ENCODE measurements around the gene CCDC85C.

DNA sequence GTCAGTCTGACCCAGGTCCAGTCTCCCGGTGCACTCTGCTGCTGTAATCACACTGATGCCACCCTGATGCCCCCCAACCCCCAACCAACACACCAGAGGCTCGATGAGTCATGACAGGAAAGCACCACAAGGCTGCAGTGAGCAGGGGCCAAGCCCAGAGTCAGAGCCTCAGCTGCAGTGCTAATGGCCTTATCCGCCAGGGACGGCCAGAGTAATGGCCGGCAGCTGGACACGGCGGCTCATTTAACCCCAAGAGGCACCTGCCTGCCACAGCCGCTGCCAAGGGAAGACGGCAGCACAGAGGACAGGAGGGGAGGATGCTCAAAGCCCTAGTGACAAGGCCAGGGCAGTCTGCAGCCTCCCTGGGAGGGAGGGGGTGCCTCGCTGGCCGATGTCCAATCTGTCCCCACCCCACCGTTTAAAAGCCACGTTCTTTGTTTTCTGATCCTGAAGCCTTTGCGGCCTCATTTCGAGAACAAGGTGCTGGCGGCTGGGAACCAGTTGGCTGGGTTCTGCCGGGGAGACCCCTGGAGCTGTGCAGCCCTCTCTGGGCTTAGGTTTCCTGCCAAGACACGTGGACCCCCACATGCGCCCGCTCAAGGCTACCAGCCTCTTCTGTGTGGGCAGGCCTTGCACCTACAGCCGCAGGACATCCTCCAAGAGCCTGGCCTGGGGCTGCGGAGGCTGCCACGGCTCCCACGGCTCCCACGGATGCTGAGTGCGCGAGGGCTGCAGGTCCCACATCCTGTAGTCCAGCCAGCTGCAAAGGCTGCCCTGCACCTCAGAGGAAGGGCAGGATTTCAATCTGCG lies 13.1 kb downstream of the CCDC85C start:
- TF ChIP-seq POLR2A (IDR thresholded peaks at IDR 0.05; ENCODE audit: low read length) (no peak), GATA1 (IDR thresholded peaks at IDR 0.05; ENCODE audit: low read depth, low read length) (no peak)

Data from erythroblast (primary cell).